ENCODE measurements around the gene KRTAP19-7.

KRTAP19-7 gene

GRCh38 chr21:30582870-30583269 is 21.8 kb upstream of the KRTAP19-7 start:
- no peak overlapping the region for H3K4me3 ChIP-seq (ENCODE audit: low read depth, low read length)
- DNase-seq (ENCODE audit: low read depth), result no peak
- no peak for TF ChIP-seq CTCF (conservative IDR thresholded peaks at IDR 0.05; ENCODE audit: low read depth, low read length)

GRCh38 chr21:30580132-30580531 is 19.0 kb upstream of the KRTAP19-7 start:
- no peak for TF ChIP-seq CTCF (conservative IDR thresholded peaks at IDR 0.05; ENCODE audit: low read depth, low read length)
- no peak overlapping the region for H3K4me3 ChIP-seq (ENCODE audit: low read depth, low read length)
- DNase-seq (ENCODE audit: low read depth), result no peak

- TF ChIP-seq CTCF (conservative IDR thresholded peaks at IDR 0.05; ENCODE audit: low read depth, low read length), result no peak
- DNase-seq (ENCODE audit: low read depth), result no peak
- H3K4me3 ChIP-seq (ENCODE audit: low read depth, low read length), result no peak overlapping the region
Observed at GRCh38 chr21:30579346-30579745, 18.2 kb upstream of the KRTAP19-7 start.

GRCh38 chr21:30577766-30578165 is 16.7 kb upstream of the KRTAP19-7 start:
- peak; percentile 2 for DNase-seq (ENCODE audit: low read depth)
- TF ChIP-seq CTCF (conservative IDR thresholded peaks at IDR 0.05; ENCODE audit: low read depth, low read length), result no peak
- H3K4me3 ChIP-seq (ENCODE audit: low read depth, low read length), result no peak overlapping the region

- no peak for DNase-seq (ENCODE audit: low read depth)
- TF ChIP-seq CTCF (conservative IDR thresholded peaks at IDR 0.05; ENCODE audit: low read depth, low read length), result no peak
- H3K4me3 ChIP-seq (ENCODE audit: low read depth, low read length), result no peak overlapping the region
Observed at GRCh38 chr21:30567617-30568016, 6.5 kb upstream of the KRTAP19-7 start.

- no peak for DNase-seq (ENCODE audit: low read depth)
- H3K4me3 ChIP-seq (ENCODE audit: low read depth, low read length), result no peak overlapping the region
- no peak for TF ChIP-seq CTCF (conservative IDR thresholded peaks at IDR 0.05; ENCODE audit: low read depth, low read length)
Observed at GRCh38 chr21:30563630-30564029, 2.5 kb upstream of the KRTAP19-7 start.

- DNase-seq (ENCODE audit: low read depth), result no peak
- H3K4me3 ChIP-seq (ENCODE audit: low read depth, low read length), result no peak overlapping the region
- no peak for TF ChIP-seq CTCF (conservative IDR thresholded peaks at IDR 0.05; ENCODE audit: low read depth, low read length)
Observed at GRCh38 chr21:30563072-30563471, 2.0 kb upstream of the KRTAP19-7 start.

Measured in choroid plexus epithelial cell (primary cell).